Measurements from ENCODE around the gene TNKS1BP1. TPM values are rescaled to one million over a fixed set of nuclear protein-coding genes. Genes with fewer than 3 reads are reported as not detected.

Gene TNKS1BP1
- total and polyA plus RNA-seq, 2 experiments from 2014 or later, result 64.2 to 72.2 TPM

DNA sequence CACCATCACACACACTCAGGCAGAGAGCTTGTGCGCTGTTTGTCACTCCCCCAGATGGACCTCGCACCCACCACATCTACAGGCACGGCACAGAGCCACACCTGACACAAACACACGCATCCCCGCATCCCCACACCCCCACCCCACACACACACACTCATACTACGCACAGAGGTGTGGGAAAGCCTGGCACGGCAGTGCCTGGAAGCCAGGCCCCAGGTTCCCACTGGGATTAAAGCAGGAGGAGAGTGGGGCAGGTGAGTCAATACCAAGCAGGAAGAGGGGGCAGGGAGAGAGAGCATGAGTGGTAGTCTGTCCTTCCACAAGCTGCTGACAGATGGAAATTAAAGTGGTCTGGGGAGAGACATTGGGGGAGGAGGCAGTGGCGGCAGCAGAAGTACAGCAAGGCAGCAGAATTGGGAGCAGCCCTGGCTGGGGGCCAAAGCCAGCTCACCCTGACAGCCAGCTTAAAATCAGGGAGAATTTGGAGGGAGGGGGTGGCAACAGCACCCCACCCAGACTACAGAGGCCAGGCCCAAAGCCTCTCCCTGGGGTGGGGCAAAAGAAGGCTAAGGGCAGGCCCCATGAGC lies 20.7 kb downstream of the TNKS1BP1 start:
- no peaks in the 10 kb centered on the region for H3K4me1 ChIP-seq (ENCODE audit: insufficient read depth)
- Mint-ChIP-seq H3K4me1 (peaks cover 30% of the 10 kb centered on the region), H3K27me3 (ENCODE audit: insufficient read depth, low read depth, poor library complexity) (peaks cover 13% of the 10 kb centered on the region), H3K4me3 (no peak overlapping the region), H3K27ac (peak overlapping the region; percentile 71; the same call in 1 of the 2 replicates), H3K9me3 (peaks cover 9% of the 10 kb centered on the region), H3K36me3 (ENCODE audit: low read depth) (peaks cover 83% of the 10 kb centered on the region)
- H3K27ac ChIP-seq (ENCODE audit: low read depth), result no peak overlapping the region
- peaks cover 35% of the 10 kb centered on the region for H3K79me2 ChIP-seq (replicated peaks; ENCODE audit: insufficient read depth)
- no peak overlapping the region for H3K4me3 ChIP-seq
- H3F3A ChIP-seq (replicated peaks; ENCODE audit: low read depth), result 0 out of 2 replicates have a peak, but pooled peaks cover 2% of the 10 kb centered on the region
- TF ChIP-seq ETS1 (IDR thresholded peaks at IDR 0.05), result no peak
- no peak overlapping the region for H3K4me2 ChIP-seq
- H3K9me2 ChIP-seq (ENCODE audit: insufficient read depth), result no peaks in the 10 kb centered on the region
- no peaks in the 10 kb centered on the region for H3K27me3 ChIP-seq (ENCODE audit: insufficient read depth)
- no peak overlapping the region for H2AFZ ChIP-seq
- H3K36me3 ChIP-seq (ENCODE audit: insufficient read depth), result peaks cover 31% of the 10 kb centered on the region
- DNase-seq (ENCODE audit: low spot score), result no peak
- peaks cover 20% of the 10 kb centered on the region for H4K20me1 ChIP-seq (replicated peaks; ENCODE audit: insufficient read depth)
- ATAC-seq, result no peak

DNA sequence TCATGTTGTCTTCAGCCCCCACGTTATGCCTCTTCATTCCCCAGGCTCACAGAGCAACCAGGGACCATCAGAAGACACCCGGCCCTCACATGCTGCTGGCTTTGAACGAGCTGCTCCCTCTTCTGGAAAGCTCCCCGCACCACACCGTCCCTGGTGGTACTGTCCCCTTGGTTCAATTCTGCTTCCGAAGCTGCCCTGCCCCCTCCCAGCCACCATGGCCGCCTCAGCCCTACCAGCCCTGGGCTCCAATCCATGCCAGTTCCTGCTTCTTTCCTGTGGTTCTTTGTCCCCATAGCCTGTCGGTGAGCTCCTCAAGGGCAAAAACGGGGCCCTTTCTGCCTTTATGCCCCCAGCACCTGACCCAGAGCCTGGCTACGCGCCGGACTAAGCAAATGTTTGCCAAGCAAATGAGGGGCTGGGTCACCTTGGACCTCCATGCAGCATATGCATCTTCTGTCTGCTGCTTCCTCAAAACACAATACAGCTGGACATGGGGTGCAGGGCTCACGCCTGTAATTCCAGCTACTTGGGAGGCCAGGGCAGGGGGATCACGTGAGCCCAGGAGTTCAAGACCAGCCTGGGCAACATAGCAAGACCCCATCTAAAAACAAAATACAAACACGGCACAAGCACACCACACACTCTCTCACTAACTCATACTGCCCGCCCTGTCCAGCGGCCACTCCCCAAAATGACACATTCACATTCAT lies 21.3 kb downstream of the TNKS1BP1 start:
- H3K79me2 ChIP-seq (replicated peaks; ENCODE audit: insufficient read depth), result peaks cover 31% of the 10 kb centered on the region
- no peaks in the 10 kb centered on the region for H3K27me3 ChIP-seq (ENCODE audit: insufficient read depth)
- no peak overlapping the region for H3K4me3 ChIP-seq
- Mint-ChIP-seq H3K27ac (peak overlapping the region; percentile 79), H3K4me3 (no peak overlapping the region), H3K4me1 (peaks cover 26% of the 10 kb centered on the region), H3K9me3 (peaks cover 11% of the 10 kb centered on the region), H3K27me3 (ENCODE audit: insufficient read depth, low read depth, poor library complexity) (peaks cover 10% of the 10 kb centered on the region), H3K36me3 (ENCODE audit: low read depth) (peaks cover 83% of the 10 kb centered on the region)
- H3K4me2 ChIP-seq, result no peak overlapping the region
- DNase-seq (ENCODE audit: low spot score) (peak; percentile 45), ATAC-seq (peak; percentile 73)
- no peaks in the 10 kb centered on the region for H3K4me1 ChIP-seq (ENCODE audit: insufficient read depth)
- no peaks in the 10 kb centered on the region for H3K9me2 ChIP-seq (ENCODE audit: insufficient read depth)
- H2AFZ ChIP-seq, result no peak overlapping the region
- H3K27ac ChIP-seq (ENCODE audit: low read depth), result no peak overlapping the region
- TF ChIP-seq, protein P1, sequence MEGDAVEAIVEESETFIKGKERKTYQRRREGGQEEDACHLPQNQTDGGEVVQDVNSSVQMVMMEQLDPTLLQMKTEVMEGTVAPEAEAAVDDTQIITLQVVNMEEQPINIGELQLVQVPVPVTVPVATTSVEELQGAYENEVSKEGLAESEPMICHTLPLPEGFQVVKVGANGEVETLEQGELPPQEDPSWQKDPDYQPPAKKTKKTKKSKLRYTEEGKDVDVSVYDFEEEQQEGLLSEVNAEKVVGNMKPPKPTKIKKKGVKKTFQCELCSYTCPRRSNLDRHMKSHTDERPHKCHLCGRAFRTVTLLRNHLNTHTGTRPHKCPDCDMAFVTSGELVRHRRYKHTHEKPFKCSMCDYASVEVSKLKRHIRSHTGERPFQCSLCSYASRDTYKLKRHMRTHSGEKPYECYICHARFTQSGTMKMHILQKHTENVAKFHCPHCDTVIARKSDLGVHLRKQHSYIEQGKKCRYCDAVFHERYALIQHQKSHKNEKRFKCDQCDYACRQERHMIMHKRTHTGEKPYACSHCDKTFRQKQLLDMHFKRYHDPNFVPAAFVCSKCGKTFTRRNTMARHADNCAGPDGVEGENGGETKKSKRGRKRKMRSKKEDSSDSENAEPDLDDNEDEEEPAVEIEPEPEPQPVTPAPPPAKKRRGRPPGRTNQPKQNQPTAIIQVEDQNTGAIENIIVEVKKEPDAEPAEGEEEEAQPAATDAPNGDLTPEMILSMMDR (conservative IDR thresholded peaks at IDR 0.05; ENCODE audit: low read depth in 2 of 2), result peak; percentile 14 to 31; a peak in 1 of 4 replicates
- TF ChIP-seq EZH2phosphoT487 (IDR thresholded peaks at IDR 0.05; ENCODE audit: unreplicated experiment), result no peak
- no peak for TF ChIP-seq NANOG (IDR thresholded peaks at IDR 0.05; ENCODE audit: borderline replicate concordance)
- 0 out of 2 replicates have a peak, but pooled peaks cover 2% of the 10 kb centered on the region for H3F3A ChIP-seq (replicated peaks; ENCODE audit: low read depth)
- H3K36me3 ChIP-seq (ENCODE audit: insufficient read depth), result peaks cover 35% of the 10 kb centered on the region
- H4K20me1 ChIP-seq (replicated peaks; ENCODE audit: insufficient read depth), result peaks cover 20% of the 10 kb centered on the region

DNA sequence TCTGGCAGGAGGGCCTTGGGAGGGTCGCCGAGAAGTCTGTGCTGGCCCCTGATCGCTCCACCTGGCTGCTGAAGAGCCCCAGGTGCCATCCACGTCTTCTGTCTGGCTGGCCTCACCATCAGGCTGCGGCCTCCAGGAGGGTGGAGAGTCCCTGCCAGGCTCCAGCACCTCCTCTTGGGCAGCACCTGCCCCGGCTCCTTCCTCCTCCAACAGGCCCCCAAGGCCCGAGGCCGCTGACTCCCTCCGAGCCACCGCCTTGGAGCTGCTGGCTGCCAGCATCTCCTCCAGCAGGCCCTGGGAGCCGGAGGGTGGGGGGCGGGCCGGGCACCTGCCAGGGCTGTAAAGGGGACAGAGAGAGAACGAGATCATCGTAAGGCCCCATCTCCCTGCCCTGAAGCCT lies 22.3 kb downstream of the TNKS1BP1 start:
- Mint-ChIP-seq H3K4me1 (peaks cover 21% of the 10 kb centered on the region), H3K27me3 (ENCODE audit: insufficient read depth, low read depth, poor library complexity) (peaks cover 10% of the 10 kb centered on the region), H3K27ac (no peak overlapping the region), H3K4me3 (no peak overlapping the region), H3K9me3 (peaks cover 11% of the 10 kb centered on the region), H3K36me3 (ENCODE audit: low read depth) (peaks cover 84% of the 10 kb centered on the region)
- H3K4me3 ChIP-seq, result no peak overlapping the region
- peaks cover 16% of the 10 kb centered on the region for H4K20me1 ChIP-seq (replicated peaks; ENCODE audit: insufficient read depth)
- ATAC-seq (no peak), DNase-seq (ENCODE audit: low spot score) (no peak)
- no peaks in the 10 kb centered on the region for H3K27me3 ChIP-seq (ENCODE audit: insufficient read depth)
- H3F3A ChIP-seq (replicated peaks; ENCODE audit: low read depth), result 0 out of 2 replicates have a peak, but pooled peaks cover 2% of the 10 kb centered on the region
- TF ChIP-seq EZH2phosphoT487 (IDR thresholded peaks at IDR 0.05; ENCODE audit: unreplicated experiment) (no peak), NANOG (IDR thresholded peaks at IDR 0.05; ENCODE audit: borderline replicate concordance) (no peak), ZNF114 (CRISPR knock-in tag; IDR thresholded peaks at IDR 0.05) (no peak)
- H3K4me1 ChIP-seq (ENCODE audit: insufficient read depth), result no peaks in the 10 kb centered on the region
- no peak overlapping the region for H2AFZ ChIP-seq
- no peak overlapping the region for H3K4me2 ChIP-seq
- no peaks in the 10 kb centered on the region for H3K9me2 ChIP-seq (ENCODE audit: insufficient read depth)
- H3K27ac ChIP-seq (ENCODE audit: low read depth), result no peak overlapping the region
- peaks cover 24% of the 10 kb centered on the region for H3K79me2 ChIP-seq (replicated peaks; ENCODE audit: insufficient read depth)
- peaks cover 36% of the 10 kb centered on the region for H3K36me3 ChIP-seq (ENCODE audit: insufficient read depth)

Measured in GM23338 (cell line).